Nucleus accumbens (tissue), 56 donors: ENCODE data around the gene CDK7.

Source experiments
- DNase-seq, 56 donors: peaks; one replicate each; lab custom pipeline; 2025; lab: John Stamatoyannopoulos, UW

CDK7 gene

DNA sequence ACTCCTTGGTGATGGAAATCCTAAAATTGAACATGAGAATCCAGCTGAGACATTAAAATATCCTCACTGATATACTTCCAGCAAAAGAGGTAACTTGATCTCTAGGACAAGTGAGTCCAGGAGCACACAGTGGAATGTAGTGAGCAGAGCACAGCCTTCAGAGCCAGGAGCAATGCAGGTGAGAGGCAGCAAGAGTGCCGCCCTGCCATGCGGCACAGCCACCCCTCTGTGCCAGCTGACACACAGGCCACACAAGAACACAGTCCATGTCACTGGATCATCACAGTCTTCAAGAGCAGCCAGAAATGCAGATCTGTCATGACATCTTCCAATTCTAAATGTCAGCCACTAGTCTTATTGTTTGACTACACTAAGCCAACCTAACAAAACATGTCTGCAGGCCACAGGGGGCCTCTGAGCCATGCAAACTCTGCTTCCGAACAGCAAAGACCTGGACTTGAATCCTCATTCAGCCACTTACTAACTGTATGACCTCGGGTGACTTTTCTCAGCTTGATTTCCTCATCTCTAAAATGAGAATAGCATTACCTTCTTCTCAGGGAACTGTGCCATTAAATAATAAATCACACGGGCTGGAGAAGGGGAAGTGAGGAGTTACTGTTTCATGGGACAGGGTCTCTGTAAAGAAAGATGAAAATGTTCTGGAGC is 50.9 kb downstream of the CDK7 start:
- DNase-seq, result no peak

DNA sequence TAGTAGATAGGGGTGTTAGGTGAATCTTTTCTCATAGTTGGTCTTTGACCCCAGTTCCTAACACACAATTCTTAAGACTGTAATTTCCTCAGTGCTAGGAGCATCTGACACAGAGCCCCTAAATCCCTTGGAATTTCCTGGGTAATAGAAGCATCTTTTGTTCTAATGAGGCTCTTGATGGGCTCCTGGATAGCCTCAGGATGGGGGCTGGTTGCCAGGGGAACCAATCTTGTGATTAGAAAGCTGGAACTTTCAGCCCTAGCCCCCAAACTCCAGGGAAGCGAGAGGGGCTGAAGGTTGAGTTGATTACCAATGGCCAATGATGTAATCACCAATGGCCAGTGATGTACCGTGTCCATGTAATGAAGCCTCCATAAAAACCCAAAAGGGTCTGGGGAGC is 53.4 kb downstream of the CDK7 start:
- no peak for DNase-seq

DNA sequence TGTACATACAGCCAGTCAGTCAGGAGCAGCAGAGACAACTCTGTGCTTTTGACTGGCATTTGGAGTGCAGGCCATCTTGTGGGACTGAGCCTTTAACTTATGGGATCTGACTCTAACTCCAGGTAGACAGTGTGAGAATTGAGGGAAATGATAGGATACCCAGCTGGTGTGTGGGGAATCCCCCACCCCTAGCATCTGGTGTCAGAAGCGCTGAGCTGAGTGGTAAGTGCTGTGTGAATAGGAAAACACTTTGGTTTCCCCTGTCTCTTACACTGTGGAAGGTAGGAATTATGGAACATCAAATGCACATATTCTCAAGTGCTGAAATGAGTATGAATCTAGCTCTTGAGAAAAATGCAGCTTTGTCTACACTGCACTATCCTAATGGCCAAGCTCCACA is 54.0 kb downstream of the CDK7 start:
- DNase-seq, result no peak

DNA sequence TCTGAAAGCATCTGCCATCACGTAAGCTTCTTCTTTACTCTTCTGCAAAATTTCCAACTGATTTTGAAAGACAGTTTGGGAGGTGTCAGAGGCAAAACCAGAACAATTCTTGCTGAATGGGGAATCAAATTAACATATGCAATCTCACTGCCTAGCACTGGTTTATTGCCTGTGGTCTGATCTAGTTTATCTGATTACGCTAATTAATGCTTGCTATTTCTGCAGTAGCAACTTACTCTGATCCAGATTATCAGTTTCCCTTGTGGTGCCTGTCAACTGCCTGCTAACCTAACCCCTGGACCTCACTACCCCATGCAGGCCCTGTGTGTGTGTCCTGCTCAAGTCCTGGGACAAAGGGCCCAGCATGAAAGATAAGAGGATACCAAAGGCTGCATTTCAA is 57.6 kb downstream of the CDK7 start:
- DNase-seq, result no peak

DNA sequence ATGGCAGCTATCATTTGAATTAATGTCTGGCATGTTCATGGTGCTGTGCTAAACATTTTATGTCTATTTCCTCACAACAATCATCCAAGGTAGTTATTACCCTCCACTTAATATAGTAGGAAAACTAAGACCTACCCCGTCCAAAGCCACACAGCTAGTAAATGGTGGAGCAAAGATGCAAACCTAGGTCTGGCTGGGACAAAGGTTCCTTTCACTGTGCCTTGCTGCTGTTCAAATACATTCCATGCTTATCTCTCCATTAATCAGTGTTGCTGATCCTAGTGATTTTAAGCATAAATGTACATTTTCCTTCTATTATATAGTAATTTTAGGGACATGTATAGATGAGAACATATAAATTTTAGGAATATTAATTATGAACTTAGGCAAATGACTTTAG is 59.2 kb downstream of the CDK7 start:
- no peak for DNase-seq

DNA sequence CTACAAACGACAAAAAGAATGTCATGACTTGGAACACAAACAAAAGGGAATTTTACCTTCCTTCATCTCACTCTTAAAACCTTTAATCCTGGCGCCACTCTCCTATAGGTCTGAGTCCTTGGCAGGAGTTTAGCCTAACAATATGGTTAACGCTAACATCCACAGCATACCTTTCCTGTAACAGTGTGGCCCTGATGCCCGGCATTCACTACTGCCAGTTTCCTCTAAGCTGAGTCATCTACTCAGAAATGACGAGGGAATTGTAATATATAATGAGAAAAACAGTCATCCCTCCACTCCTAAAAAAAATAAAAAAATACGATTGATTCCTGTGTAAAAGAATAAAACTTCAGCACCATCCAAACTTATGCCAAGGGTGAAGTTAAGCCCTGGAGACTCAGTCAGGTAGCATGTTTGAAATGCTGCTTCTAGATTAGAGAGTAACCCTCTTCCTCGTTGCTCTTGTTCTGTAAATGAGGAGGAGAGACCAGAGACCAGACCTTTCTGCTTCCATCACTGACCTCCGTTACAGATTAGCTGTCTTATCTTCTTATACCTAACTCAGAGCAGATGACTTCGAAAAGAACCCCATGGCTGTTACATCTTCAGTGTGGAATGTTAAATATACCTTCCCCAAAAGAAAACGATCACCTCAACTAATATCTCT is 60.5 kb downstream of the CDK7 start:
- no peak for DNase-seq

DNA sequence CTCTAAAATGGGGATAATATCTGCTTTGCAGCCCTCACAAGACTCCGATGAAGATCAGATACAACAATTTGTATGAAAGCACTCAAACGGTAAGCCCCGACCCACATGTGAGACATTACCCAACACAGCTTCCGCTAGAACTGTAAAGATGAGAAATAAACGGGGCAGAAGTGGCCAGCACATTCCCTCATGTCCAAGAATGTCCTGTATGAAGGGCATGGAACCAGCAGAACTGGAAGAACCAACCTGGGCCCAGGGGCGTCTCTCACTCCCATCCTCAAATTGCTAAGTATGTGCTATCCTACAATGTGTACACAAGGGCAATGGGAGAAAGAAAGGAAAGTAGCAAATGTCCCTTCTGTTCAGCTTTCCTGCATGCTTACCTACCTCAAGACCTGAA is 64.9 kb downstream of the CDK7 start:
- DNase-seq, result no peak

DNA sequence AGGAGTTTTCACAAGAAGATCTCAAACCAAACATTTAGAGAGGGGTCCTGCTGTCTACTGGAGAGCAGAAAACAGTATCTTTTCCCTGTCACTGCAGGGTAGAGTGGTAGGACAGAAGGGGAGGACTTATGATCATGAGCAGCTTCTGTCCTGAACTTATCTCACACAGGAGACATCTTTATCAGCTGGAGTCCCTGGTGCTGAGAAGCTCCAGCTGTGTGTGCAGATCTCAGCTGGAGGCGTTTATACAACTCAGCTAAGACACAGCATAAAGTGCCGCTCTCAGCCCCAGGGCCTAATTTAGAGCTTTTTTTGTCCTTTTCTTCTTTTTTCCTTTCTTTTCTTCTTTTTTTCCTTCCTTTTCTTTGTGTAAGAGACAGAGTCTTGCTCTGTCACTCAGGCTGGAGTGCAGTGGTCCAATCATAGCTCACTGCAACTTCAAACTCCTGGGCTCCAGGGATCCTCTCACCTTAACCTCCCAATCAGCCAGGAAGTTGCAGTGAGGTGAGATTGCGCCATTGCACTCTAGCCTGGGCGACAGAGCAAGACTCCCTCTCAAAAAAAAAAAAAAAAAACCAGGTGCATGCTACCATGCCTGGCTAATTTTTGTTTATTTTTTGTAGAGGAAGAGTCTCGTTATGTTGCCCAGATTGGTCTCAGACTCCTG is 66.0 kb downstream of the CDK7 start:
- DNase-seq, result no peak

DNA sequence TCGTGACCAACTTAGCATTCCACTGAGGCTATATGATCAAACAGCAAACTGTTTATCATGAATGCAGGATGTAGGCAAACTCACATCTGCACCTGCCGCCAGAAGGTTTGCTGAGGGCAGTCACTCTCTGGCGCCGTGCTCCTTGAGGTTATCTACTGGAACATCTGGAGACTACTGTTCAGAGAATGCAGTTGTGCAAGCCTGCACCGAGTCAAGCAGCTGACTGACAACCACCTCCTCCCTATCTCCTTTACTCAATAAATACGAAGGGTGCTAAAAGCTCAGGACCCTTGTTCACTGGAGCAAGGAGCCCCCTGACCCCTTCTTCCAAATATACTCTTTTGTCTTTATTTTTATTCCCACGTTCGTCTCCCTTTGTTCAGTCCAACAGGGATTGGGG is 70.8 kb downstream of the CDK7 start:
- DNase-seq, result no peak

DNA sequence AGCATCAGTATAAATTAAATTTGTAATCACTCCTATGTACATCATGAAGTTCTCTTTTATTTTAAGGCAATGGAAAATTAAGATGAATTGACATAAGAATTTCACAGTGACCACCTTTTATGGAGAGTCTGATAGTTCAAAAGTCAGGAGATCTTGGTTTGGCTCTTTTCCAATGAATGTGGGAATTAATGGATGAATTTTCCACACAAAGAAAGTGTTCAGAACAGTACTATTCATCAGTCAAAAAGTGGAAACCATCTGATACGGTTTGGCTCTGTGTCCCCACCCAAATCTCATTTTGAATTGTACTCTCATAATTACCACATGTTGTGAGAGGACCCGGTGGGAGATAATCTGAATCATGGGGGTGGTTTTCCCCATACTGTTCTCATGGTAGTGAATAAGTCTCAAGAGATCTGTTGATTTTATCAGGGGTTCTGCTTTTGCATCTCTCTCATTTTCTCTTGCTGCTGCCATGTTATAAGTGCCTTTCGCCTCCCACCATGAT is 73.4 kb downstream of the CDK7 start:
- DNase-seq, result no peak

DNA sequence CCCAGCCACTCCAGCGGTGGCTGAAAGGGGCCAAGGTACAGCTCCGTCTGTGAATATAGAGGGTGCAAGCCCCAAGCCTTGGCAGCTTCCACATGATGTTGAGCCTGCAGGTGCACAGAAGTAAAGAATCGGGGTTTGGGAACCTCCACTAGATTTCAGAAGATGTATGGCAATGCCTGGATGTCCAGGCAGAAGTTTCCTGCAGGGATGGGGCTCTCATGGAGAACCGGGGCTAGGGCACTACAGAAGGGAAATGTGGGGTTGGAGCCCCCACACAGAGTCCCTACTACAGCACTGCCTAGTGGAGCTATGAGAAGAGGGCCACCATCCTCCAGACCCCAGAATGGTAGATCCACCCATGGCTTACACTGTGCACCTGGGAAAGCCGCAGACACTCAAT is 74.7 kb downstream of the CDK7 start:
- DNase-seq, result no peak

DNA sequence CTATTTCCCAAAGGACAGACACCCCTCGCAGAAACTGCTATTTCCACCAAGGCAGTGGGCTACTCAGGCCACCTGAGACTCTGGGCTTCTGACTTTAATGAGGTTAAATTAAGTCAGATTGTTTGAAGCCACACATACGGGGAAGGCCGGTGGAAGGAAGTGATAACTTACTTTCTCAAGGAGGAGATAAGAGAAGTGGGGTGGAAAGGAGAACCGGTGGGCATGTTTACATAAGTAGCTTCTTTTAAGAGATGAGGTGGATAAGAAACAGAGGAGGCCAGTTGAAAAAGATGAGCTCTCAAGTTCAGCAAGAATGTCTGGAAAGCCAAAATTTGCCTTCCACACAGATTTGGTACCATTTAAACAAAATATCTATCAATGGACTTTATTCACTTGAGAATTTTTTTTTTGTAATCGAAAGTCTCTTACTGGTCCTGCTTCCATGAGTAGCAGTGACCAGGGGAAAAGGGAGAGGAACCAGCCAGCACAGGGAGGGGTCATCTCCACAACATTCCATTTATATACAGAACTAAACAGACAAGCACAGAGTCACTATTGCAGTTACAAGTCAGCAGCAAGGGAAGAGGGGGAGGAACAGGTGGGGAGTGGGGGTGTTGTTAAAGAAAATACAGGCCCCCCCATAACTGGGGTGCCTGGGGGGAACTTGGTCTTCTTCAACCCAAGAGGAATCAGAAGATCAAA is 77.9 kb downstream of the CDK7 start:
- no peak for DNase-seq

DNA sequence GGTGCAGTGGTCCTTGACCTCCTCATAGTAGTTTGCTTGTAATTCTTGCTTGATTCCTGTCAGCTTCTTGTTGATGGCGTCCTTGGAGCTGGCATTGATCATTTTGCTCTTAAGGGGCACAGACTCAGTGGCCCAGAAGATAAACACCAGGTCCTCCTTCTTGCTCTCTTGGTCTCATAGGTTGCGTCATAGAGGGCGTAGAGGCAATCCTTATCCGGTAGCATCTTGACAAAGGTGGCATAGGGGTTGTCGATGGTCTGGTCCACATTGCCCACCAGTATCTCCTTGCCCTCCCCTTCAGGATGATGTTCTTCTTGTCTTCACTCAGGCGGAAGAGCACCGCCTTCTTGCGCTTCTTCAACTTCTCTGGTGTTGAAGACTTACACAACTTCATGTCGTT is 78.7 kb downstream of the CDK7 start:
- DNase-seq, result no peak

DNA sequence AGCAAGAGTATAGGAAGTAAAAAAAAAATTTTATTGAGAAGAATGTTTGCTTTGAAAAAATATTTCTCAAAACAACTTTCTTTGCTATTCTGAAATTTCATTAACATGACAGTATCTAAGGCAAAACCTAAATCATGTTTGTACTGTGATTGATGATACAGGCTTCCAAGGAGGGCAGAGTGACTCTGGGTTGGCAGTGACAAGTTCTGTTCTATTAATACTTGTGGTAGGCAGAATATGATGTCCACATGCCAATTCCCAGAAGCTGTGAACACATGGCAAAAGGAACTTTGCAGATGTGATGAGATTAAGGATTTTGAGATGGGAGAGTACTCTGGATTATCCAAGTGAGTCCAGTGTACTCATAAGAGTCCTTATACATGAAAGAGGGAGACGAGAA is 81.3 kb downstream of the CDK7 start:
- DNase-seq, result no peak

DNA sequence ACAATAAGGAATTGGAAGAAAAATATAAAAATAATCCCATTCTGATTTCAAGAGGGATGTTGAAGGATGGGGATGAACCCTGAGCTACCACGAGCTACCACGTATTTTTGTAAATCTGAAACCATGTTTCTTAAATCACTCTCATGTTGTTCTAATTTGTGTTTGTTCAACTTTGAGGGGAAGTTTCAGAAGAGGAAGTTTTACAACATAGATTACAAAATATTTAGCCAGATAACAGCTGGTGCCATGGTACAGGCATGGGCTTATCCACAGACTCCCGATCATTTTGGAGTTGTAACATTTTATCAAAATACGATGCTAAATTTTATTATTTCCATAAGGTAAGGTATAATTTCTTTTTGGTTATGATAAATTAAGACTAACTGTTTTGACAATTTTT is 82.7 kb downstream of the CDK7 start:
- DNase-seq, result no peak

DNA sequence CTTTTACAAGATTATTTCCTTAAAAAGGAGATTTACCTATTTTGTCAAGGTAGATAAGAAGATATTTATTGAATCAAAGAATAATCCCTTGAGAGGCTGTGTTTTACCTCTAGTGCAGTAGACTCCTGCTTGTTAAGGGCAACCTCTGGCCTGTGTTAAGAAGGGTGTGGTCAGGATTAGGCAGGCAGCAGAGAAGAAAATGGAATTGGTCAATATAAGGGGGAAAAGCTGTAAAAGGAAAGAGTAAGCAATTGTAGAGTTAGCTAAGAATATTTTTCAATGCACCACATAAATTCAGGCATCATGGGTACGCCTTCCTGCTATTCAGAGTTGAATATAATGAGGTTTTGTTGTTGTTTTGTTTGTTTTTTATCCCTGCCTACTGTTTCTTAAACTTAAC is 91.7 kb downstream of the CDK7 start:
- no peak for DNase-seq
